Measurements from ENCODE around the gene ABCB8. TPM values are rescaled to one million over a fixed set of nuclear protein-coding genes. Genes with fewer than 3 reads are reported as not detected.
A peak's percentile ranks its signal among the peaks of the same experiment; 100 is the strongest.

ABCB8 gene
- total RNA-seq, 1 donor from 2014 or later = 7.9 TPM

DNA sequence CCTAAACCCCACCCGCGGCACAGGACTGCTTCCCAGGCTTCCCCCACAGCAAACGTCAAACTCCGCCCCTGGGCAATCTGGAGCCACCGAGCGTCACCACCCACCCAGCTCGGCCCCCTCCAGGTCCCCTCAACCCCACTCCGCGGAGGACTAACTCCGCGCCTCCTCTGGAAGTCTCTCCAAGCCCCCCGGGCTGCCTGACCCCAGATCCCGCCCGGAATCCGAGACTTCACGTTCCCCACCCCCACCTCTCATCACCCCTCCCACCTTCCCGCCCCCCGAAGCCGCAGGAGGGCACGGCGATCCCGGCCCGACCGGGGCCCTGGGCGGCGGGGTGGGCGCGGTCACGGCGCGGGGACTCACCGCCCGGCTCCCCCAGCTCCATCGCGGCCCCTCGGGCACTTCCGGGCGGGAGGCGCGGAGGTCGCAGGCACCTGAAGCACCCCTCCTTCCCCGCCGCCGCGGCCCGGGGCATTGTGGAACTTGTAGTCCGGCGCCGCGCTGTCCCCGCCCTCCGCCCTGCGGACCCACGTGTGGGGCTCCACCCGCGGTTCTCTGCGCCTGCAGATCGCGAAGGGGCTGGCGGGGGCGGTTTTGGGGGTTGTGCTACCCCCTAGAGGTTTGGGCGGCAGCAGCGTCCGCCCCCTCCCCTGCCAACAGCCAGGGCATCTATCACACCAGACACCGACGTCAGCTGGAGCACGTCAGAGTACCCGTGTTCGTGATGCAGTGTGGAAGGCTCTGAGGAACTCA is 55.0 kb downstream of the ABCB8 start, which contains the start of gene TMUB1:
Gene TMUB1, minus strand, starts transcription at position 423 of the 753 bp plus-strand sequence. CDS start 930 bp downstream, outside the sequence.
- H3K27ac ChIP-seq = no peak within 1 kb of the TSS
- peak; percentile 84 for DNase-seq (ENCODE audit: low spot score)
- no peaks in the 10 kb centered on the region for H3K9me3 ChIP-seq (ENCODE audit: low read depth)
- peaks cover 4% of the 10 kb centered on the region for H3K36me3 Mint-ChIP-seq
- peak within 1 kb of the TSS; percentile 96 for H3K4me3 ChIP-seq
- peaks cover 37% of the 10 kb centered on the region for H4K20me1 ChIP-seq (ENCODE audit: low read depth)
- H3K27me3 Mint-ChIP-seq (ENCODE audit: insufficient read depth, low read depth) = peaks cover 18% of the 10 kb centered on the region
- H3K79me2 ChIP-seq (ENCODE audit: low read depth) = peaks cover 41% of the 10 kb centered on the region
- H3K4me1 ChIP-seq = peaks cover 44% of the 10 kb centered on the region
- H3K4me3 Mint-ChIP-seq = peak within 1 kb of the TSS; percentile 93
- peaks cover 18% of the 10 kb centered on the region for H3K27me3 ChIP-seq
- H3K9me3 Mint-ChIP-seq = no peaks in the 10 kb centered on the region
- peak within 1 kb of the TSS; percentile 86 for H3K4me2 ChIP-seq
- peak within 1 kb of the TSS; percentile 74 for H2AFZ ChIP-seq (replicated peaks)
- no peak within 1 kb of the TSS for H3K27ac Mint-ChIP-seq
- H3K9ac ChIP-seq = peak within 1 kb of the TSS; percentile 36
- H3K4me1 Mint-ChIP-seq = peaks cover 37% of the 10 kb centered on the region
- peaks cover 66% of the 10 kb centered on the region for H3F3A ChIP-seq (ENCODE audit: low read depth)
- no peaks in the 10 kb centered on the region for H3K36me3 ChIP-seq
- TF ChIP-seq EZH2 (IDR thresholded peaks at IDR 0.05) (no peak), EZH2phosphoT487 (IDR thresholded peaks at IDR 0.05) (no peak)
- TF ChIP-seq, protein P1, sequence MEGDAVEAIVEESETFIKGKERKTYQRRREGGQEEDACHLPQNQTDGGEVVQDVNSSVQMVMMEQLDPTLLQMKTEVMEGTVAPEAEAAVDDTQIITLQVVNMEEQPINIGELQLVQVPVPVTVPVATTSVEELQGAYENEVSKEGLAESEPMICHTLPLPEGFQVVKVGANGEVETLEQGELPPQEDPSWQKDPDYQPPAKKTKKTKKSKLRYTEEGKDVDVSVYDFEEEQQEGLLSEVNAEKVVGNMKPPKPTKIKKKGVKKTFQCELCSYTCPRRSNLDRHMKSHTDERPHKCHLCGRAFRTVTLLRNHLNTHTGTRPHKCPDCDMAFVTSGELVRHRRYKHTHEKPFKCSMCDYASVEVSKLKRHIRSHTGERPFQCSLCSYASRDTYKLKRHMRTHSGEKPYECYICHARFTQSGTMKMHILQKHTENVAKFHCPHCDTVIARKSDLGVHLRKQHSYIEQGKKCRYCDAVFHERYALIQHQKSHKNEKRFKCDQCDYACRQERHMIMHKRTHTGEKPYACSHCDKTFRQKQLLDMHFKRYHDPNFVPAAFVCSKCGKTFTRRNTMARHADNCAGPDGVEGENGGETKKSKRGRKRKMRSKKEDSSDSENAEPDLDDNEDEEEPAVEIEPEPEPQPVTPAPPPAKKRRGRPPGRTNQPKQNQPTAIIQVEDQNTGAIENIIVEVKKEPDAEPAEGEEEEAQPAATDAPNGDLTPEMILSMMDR (IDR thresholded peaks at IDR 0.05) = no peak

GRCh38 chr7:151083824-151084160 is 55.5 kb downstream of the ABCB8 start:
- H3K36me3 Mint-ChIP-seq = peaks cover 4% of the 10 kb centered on the region
- no peaks in the 10 kb centered on the region for H3K9me3 Mint-ChIP-seq
- Histone ChIP-seq H3K9me3 (ENCODE audit: low read depth) (no peaks in the 10 kb centered on the region), H3K4me3 (peak overlapping the region; percentile 96), H3K9ac (no peak overlapping the region), H3K27ac (no peak overlapping the region), H2AFZ (replicated peaks) (peak overlapping the region; percentile 74), H3F3A (ENCODE audit: low read depth) (peaks cover 66% of the 10 kb centered on the region), H3K27me3 (peaks cover 21% of the 10 kb centered on the region), H3K4me2 (peak overlapping the region; percentile 86), H3K36me3 (no peaks in the 10 kb centered on the region), H4K20me1 (ENCODE audit: low read depth) (peaks cover 37% of the 10 kb centered on the region), H3K79me2 (ENCODE audit: low read depth) (peaks cover 46% of the 10 kb centered on the region), H3K4me1 (peaks cover 48% of the 10 kb centered on the region)
- H3K27me3 Mint-ChIP-seq (ENCODE audit: insufficient read depth, low read depth) = peaks cover 18% of the 10 kb centered on the region
- peak overlapping the region; percentile 93 for H3K4me3 Mint-ChIP-seq
- DNase-seq (ENCODE audit: low spot score) = no peak
- no peak overlapping the region for H3K27ac Mint-ChIP-seq
- H3K4me1 Mint-ChIP-seq = peaks cover 41% of the 10 kb centered on the region
- TF ChIP-seq EZH2phosphoT487 (IDR thresholded peaks at IDR 0.05) (no peak), EZH2 (IDR thresholded peaks at IDR 0.05) (no peak)
- TF ChIP-seq, protein P1 (IDR thresholded peaks at IDR 0.05) = no peak

- peak overlapping the region; percentile 93 for H3K4me3 Mint-ChIP-seq
- no peak overlapping the region for H3K27ac ChIP-seq
- no peaks in the 10 kb centered on the region for H3K9me3 Mint-ChIP-seq
- peaks cover 40% of the 10 kb centered on the region for H4K20me1 ChIP-seq (ENCODE audit: low read depth)
- no peaks in the 10 kb centered on the region for H3K9me3 ChIP-seq (ENCODE audit: low read depth)
- H3F3A ChIP-seq (ENCODE audit: low read depth) = peaks cover 65% of the 10 kb centered on the region
- peaks cover 42% of the 10 kb centered on the region for H3K4me1 Mint-ChIP-seq
- H3K27me3 ChIP-seq = peaks cover 21% of the 10 kb centered on the region
- H2AFZ ChIP-seq (replicated peaks) = no peak overlapping the region
- H3K4me2 ChIP-seq = peak overlapping the region; percentile 78
- DNase-seq (ENCODE audit: low spot score) = no peak
- peaks cover 46% of the 10 kb centered on the region for H3K4me1 ChIP-seq
- peaks cover 46% of the 10 kb centered on the region for H3K79me2 ChIP-seq (ENCODE audit: low read depth)
- TF ChIP-seq, protein P1 (IDR thresholded peaks at IDR 0.05) = no peak
- TF ChIP-seq EZH2phosphoT487 (IDR thresholded peaks at IDR 0.05) = no peak
- no peak for TF ChIP-seq EZH2 (IDR thresholded peaks at IDR 0.05)
- peaks cover 2% of the 10 kb centered on the region for H3K36me3 Mint-ChIP-seq
- peak overlapping the region; percentile 69 for H3K27ac Mint-ChIP-seq
- peak overlapping the region; percentile 58 for H3K4me3 ChIP-seq
- peaks cover 19% of the 10 kb centered on the region for H3K27me3 Mint-ChIP-seq (ENCODE audit: insufficient read depth, low read depth)
- no peaks in the 10 kb centered on the region for H3K36me3 ChIP-seq
- no peak overlapping the region for H3K9ac ChIP-seq
Observed at GRCh38 chr7:151085329-151085690, 57.1 kb downstream of the ABCB8 start.

Data from neural progenitor cell (in vitro differentiated cells).